ENCODE measurements around the gene FAM47A. TPM values are rescaled to one million over a fixed set of nuclear protein-coding genes. Genes with fewer than 3 reads are reported as not detected.

Gene FAM47A
- total RNA-seq, 3 donors from 2014 or later = 0.15 TPM; not detected in 2

GRCh38 chrX:34130980-34131744, 952 bp downstream of the FAM47A start:
- TF ChIP-seq POLR2A (IDR thresholded peaks at IDR 0.05) (no peak), CTCF (IDR thresholded peaks at IDR 0.05) (no peak), POLR2AphosphoS5 (IDR thresholded peaks at IDR 0.05) (no peak)
- no peak for DNase-seq (ENCODE audit: low spot score in 2 of 2)
- H3K9me3 ChIP-seq = no peaks in the 10 kb centered on the region
- no peaks in the 10 kb centered on the region for H3K4me1 ChIP-seq
- H3K36me3 ChIP-seq = no peaks in the 10 kb centered on the region
- peaks cover 0 to 4% of the 10 kb centered on the region in 2 donors for H3K27me3 ChIP-seq
- no peak overlapping the region for H3K27ac ChIP-seq
- no peak overlapping the region for H3K4me3 ChIP-seq
- intact Hi-C loops (cut with DNase I; ENCODE audit: low total_unique reads) = no loop called here

GRCh38 chrX:34130501-34130900, 1.6 kb downstream of the FAM47A start:
- TF ChIP-seq CTCF (IDR thresholded peaks at IDR 0.05) (no peak), POLR2AphosphoS5 (IDR thresholded peaks at IDR 0.05) (no peak), POLR2A (IDR thresholded peaks at IDR 0.05) (no peak)
- no peaks in the 10 kb centered on the region for H3K4me1 ChIP-seq
- H3K27ac ChIP-seq = no peak overlapping the region
- intact Hi-C loops (cut with DNase I; ENCODE audit: low total_unique reads) = no loop called here
- H3K36me3 ChIP-seq = no peaks in the 10 kb centered on the region
- no peaks in the 10 kb centered on the region for H3K9me3 ChIP-seq
- H3K4me3 ChIP-seq = no peak overlapping the region
- no peak for DNase-seq (ENCODE audit: low spot score in 2 of 2)
- H3K27me3 ChIP-seq = peaks cover 0 to 8% of the 10 kb centered on the region in 2 donors

GRCh38 chrX:34126011-34126410, 6.1 kb downstream of the FAM47A start:
- TF ChIP-seq POLR2A (IDR thresholded peaks at IDR 0.05) (no peak), POLR2AphosphoS5 (IDR thresholded peaks at IDR 0.05) (no peak), CTCF (IDR thresholded peaks at IDR 0.05) (no peak)
- DNase-seq (ENCODE audit: low spot score in 2 of 2) = no peak
- no peaks in the 10 kb centered on the region for H3K4me1 ChIP-seq
- no peaks in the 10 kb centered on the region for H3K36me3 ChIP-seq
- H3K27me3 ChIP-seq = peaks cover 0 to 10% of the 10 kb centered on the region in 2 donors
- H3K9me3 ChIP-seq = peaks cover 0 to 15% of the 10 kb centered on the region in 2 donors
- no peak overlapping the region for H3K4me3 ChIP-seq
- H3K27ac ChIP-seq = no peak overlapping the region
- intact Hi-C loops (cut with DNase I; ENCODE audit: low total_unique reads) = no loop called here

GRCh38 chrX:34119122-34119521, 13.0 kb downstream of the FAM47A start:
- Histone ChIP-seq H3K27ac (no peak overlapping the region), H3K9me3 (peaks cover 0 to 15% of the 10 kb centered on the region in 2 donors), H3K4me3 (no peak overlapping the region), H3K27me3 (no peaks in the 10 kb centered on the region), H3K36me3 (no peaks in the 10 kb centered on the region), H3K4me1 (no peaks in the 10 kb centered on the region)
- TF ChIP-seq CTCF (IDR thresholded peaks at IDR 0.05) (no peak), POLR2A (IDR thresholded peaks at IDR 0.05) (no peak), POLR2AphosphoS5 (IDR thresholded peaks at IDR 0.05) (no peak)
- DNase-seq (ENCODE audit: low spot score in 2 of 2) = no peak
- intact Hi-C loops (cut with DNase I; ENCODE audit: low total_unique reads) = no loop called here

GRCh38 chrX:34112459-34112858, 19.7 kb downstream of the FAM47A start:
- Histone ChIP-seq H3K27ac (no peak overlapping the region), H3K4me3 (no peak overlapping the region), H3K27me3 (no peaks in the 10 kb centered on the region), H3K36me3 (no peaks in the 10 kb centered on the region), H3K4me1 (no peaks in the 10 kb centered on the region), H3K9me3 (no peaks in the 10 kb centered on the region)
- DNase-seq (ENCODE audit: low spot score in 2 of 2) = no peak
- TF ChIP-seq POLR2A (IDR thresholded peaks at IDR 0.05) (no peak), POLR2AphosphoS5 (IDR thresholded peaks at IDR 0.05) (no peak)
- intact Hi-C loops (cut with DNase I; ENCODE audit: low total_unique reads) = no loop called here
